Suppressor macrophage (primary cell): ENCODE measurements around the gene MERTK.
"Not testable (repeated sequence)": the region's sequence is repeated elsewhere in the genome, so short reads cannot be mapped to it uniquely, and the experiment has no call there.

Experiments used
- DNase-seq, 4 experiments: peaks; one replicate each; pipeline ENCODE4 v3.0.0-alpha.2; 2020 to 2022

The MERTK gene

GRCh38 chr2:111909997-111910396 lies 11.6 kb downstream of the MERTK start:
- not testable (repeated sequence) for DNase-seq

GRCh38 chr2:111910609-111911277 lies 12.3 kb downstream of the MERTK start:
- no peak for DNase-seq

DNA sequence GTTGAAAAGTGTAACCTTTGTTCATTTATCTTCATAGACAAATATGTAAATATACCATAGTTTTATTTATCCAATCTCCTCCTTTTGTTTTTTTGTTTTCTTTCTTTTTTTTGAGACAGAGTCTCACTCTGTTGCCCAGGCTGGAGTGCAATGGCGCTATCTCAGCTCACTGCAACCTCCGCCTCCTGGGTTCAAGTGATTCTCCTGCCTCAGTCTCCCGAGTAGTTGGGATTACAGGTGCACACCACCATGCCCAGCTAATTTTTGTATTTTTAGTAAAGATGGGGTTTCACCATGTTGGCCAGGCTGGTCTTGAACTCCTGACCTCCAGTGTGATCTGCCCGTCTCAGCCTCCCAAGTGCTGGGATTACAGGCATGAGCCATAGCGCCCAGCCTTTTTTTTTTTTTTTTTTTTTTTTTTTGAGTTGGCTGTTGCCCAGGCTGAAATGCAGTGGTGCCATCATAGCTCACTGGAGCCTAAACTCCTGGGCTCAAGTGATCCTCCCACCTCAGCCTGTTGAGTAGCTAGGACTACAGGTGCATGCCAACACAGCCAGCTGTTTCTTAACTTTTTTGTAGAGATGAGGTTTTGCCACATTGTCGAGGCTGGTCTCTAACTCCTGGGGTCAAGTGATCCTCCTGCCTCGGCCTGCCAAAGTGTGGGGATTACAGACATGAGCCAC lies 13.0 kb downstream of the MERTK start:
- DNase-seq = not testable (repeated sequence)

DNA sequence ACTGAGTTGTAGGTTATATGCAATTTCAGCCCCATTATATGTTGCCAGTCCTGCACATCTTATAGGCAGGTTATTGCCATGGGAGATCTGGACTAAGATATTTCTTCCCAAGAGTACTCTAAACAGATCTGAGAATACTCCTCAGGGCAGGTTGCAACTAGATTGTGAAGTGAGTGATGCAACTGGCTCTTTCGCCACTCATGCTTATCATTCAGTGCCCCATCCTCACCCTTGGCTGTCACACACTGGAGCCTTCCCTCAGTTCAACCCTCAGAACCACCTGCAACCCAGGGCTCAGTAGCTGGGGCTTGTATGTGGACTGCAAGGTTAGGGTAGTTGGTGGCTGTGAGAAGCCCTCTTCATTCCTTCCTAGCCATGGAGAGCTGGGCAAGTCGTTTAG lies 14.1 kb downstream of the MERTK start:
- DNase-seq = no peak

GRCh38 chr2:111917106-111917505 lies 18.7 kb downstream of the MERTK start:
- peak in 3 of 4 experiments; percentile 46 to 52 (median 52) for DNase-seq

DNA sequence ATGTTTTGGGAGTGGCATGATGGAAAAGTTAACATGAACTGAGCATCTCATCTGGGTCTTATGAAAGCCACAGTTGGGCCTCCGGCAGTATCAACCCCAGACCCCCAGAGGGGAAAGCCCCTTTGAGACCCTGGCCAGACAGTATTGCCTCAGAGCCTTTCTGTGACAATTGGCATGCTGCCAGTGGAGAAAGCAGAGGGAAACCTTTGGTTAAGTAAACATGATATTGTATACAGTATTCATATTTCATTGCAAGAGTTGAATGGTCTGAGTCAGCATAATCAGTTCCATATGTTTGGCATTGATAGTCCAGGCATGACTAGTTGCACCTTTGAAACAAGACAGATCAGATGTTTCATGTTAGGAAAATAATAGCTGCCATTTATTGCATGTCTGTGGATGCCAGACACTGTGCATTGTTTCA lies 20.0 kb downstream of the MERTK start:
- DNase-seq = no peak

DNA sequence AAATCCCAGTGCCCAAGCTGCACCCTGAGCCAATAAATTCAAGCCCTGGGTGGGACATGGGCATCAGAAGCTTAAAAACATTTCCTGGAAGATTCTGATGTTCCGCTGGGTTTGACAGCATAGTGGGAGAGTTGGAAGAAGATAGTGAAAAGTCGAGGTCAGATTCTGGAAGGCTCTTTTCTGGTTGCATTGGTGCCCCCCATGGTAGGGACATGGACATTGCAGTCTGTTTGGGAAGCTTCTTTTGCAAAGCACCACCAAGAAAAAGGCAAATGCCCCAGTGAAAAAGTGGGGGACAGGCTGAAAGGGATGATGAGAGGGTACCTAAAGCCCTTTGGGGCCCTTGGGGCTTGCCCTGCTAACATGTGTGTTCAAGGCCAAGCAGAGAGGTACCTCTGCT lies 21.0 kb downstream of the MERTK start:
- peak in 3 of 4 experiments; percentile 28 to 40 (median 29) for DNase-seq

DNA sequence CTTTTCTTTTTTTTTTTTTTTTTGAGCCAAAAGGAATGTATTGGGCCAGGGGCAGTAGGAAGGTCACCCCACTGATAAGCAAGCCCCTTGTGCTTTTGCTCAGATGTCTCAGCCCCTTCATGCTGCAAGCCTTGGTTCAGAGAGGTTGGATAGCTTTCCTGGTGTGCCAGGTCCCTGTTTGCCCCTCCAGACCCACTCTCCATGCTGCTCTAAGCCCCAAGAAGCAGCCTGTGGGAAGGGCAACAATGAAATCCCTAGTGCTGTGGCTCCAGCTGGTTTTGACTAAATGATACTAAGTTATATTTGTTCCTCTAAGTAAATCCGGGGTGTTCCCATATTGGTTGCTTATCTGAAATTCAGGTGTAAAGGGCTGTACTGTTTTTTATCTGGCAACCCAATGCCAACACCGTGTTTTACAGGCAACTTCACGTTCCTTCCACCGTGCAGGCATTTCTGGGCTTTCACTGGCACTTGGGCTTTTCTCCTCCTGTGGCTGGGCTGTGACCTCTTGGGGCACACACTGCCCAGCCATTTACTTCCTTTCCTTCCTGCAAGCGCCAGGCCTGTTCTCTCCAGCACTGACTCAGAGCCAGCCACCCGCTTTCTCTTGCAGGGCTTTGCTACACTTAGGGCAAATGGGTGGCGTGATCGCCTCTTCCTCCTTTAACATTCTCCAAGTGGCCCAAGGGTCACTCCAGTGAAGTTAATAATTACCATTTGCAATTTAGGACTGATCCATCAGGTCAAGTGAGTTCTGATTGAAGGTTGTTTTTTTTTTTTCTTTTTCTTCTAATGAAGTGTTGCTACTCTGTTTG lies 21.6 kb downstream of the MERTK start:
- DNase-seq = peak; percentile 90 to 94 (median 93)

DNA sequence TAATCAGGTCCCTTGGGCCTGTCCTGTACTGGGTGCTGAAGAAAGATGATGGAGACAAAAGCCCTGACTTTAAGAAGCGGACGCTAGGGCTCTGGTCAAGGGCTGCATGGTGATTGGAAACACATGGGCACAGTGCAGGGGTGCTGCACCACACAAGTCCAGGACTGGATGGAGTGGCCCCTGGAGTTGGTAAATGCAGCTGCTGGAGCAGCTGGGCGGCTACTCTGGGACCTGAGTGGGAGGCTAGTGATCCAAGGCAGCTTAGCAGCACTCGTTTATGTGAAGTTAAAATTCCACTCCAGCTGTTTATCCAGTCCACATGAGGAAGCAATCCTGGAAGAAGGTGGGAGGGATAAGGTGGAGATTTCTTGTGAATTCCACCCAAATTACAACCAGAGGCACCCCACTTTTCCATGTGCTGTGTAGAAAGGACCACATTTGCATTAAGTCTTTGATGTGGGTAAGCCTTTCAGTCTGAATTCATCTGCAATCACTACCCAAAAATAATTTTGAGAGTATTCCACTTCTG lies 24.9 kb downstream of the MERTK start:
- DNase-seq = no peak

GRCh38 chr2:111924617-111925107 lies 26.3 kb downstream of the MERTK start:
- peak in 2 of 4 experiments; percentile 31 to 41 for DNase-seq

GRCh38 chr2:111927723-111928122 lies 29.3 kb downstream of the MERTK start:
- DNase-seq = no peak

DNA sequence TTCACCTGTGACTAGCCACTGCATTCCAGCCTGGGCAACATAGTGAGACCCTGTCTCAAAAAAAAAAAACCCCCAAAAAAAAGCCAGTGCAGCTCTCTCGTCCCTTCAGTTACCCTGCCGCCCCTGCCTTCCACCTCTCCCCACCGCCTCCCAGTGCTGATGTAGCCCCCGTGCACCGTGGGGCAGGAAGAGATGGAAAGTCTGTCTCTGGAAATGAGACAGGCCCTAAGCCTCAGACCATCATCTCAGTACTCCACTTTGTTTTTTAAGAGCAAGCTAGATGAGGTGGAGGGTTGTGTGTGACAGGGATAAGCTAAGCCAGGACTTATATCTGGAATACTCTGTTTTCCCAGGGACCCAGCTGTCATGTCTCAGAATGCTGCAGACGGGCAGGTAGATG lies 32.0 kb downstream of the MERTK start:
- no peak for DNase-seq

- DNase-seq = peak in 1 of 4 experiments; percentile 19
Measured at GRCh38 chr2:111930875-111931274, 32.5 kb downstream of the MERTK start.

- DNase-seq = no peak
Measured at GRCh38 chr2:111932841-111933291, 34.5 kb downstream of the MERTK start.

DNA sequence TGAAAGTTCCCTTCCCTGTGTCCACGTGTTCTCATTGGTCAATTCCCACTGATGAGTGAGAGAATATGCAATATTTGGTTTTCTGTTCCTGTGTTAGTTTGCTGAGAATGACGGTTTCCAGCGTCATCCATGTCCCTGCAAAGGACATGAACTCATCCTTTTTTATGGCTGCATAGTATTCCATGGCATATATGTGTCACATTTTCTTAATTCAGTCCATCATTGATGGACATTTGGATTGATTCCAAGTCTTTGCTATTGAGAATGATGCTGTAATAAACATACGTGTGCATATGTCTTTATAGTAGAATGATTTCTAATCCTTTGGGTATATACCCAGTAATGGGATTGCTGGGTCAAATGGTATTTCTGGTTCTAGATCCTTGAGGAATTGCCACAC lies 35.5 kb downstream of the MERTK start:
- not testable (repeated sequence) for DNase-seq

DNA sequence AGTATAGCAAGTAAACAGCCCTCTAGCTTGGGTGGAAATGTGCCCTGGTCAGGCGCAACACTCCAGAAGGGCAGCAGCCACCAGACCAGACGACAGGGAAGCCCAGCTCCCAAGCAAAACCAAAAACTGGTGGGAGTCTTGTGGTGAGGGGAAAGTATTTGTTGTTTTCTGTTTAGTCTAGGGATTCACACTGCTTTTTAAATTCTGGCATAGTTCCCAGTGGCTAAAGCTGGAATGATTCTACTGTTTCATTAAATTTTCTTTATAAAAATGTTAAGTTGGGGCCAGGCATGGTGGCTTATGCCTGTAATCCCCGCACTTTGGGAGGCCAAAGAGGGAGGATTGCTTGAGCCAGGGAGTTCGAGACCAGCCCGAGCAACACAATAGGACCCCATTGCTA lies 38.5 kb downstream of the MERTK start:
- DNase-seq = no peak

DNA sequence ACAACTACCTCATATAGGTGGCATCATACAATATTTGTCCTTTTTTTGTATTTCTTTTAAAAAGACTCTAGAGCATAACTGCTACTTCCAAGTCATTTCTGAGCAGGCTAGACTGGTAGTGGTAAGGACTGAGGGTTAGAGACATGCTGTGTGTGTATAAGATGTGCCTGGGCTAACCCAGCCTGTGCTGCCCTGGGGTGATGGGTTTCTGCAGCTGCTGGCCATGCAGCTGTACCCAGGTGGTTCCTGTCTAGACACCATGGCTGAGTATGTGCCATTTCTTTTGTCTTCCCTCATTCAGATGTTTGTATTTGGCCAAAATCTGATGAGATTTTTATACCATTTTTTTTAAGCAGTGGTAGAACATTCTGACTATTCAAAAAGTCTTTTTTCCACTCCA lies 40.0 kb downstream of the MERTK start:
- no peak for DNase-seq

- no peak for DNase-seq
Measured at GRCh38 chr2:111940333-111941196, 42.2 kb downstream of the MERTK start.

GRCh38 chr2:111941531-111941930 lies 43.1 kb downstream of the MERTK start:
- no peak for DNase-seq

GRCh38 chr2:111944531-111945210 lies 46.3 kb downstream of the MERTK start:
- no peak for DNase-seq
